Right renal pelvis (tissue), 4 donors: ENCODE data around the gene DAO. TPM values are rescaled to one million over a fixed set of nuclear protein-coding genes. Genes with fewer than 3 reads are reported as not detected.

Source experiments
- DNase-seq, 4 donors: peaks; one replicate each; pipeline ENCODE4 v3.0.0-alpha.2; 2013; ENCODE audit warnings: low read depth in 4 of 4, low spot score in 3 of 4, missing footprints in 1 of 4
- polyA plus RNA-seq, 4 donors: library from polyadenylated mRNA; unstranded; fragments of 120-200 nt; gene quantifications; one replicate each; pipeline ENCODE4 v1.2.1, GENCODE V29; 2013; ENCODE audit not compliant: insufficient read length in 4 of 4

DAO gene
- polyA plus RNA-seq, 4 donors, result 0.78 to 2.2 (median 1.1) TPM

GRCh38 chr12:108915632-108916133 lies 35.8 kb downstream of the DAO start:
- DNase-seq, result no peak

- no peak for DNase-seq
These were observed 36.4 kb downstream of the DAO start for GRCh38 chr12:108916336-108916735.

GRCh38 chr12:108918206-108918605 lies 38.3 kb downstream of the DAO start:
- DNase-seq, result no peak

GRCh38 chr12:108918960-108919642 lies 39.2 kb downstream of the DAO start:
- DNase-seq, result no peak

- DNase-seq, result no peak
These were observed 42.1 kb downstream of the DAO start for GRCh38 chr12:108921946-108922345.

GRCh38 chr12:108922918-108923317 lies 43.0 kb downstream of the DAO start:
- no peak for DNase-seq

GRCh38 chr12:108928695-108929094 lies 48.8 kb downstream of the DAO start:
- no peak for DNase-seq

- no peak for DNase-seq
These were observed 50.3 kb downstream of the DAO start for GRCh38 chr12:108930155-108930554.

GRCh38 chr12:108930756-108931155 lies 50.9 kb downstream of the DAO start:
- no peak for DNase-seq

- no peak for DNase-seq
These were observed 54.1 kb downstream of the DAO start for GRCh38 chr12:108933949-108934348.

- DNase-seq, result no peak
These were observed 55.4 kb downstream of the DAO start for GRCh38 chr12:108935159-108935763.

GRCh38 chr12:108938247-108938924 lies 58.5 kb downstream of the DAO start:
- no peak for DNase-seq

GRCh38 chr12:108939594-108939993 lies 59.7 kb downstream of the DAO start:
- no peak for DNase-seq

GRCh38 chr12:108940138-108940537 lies 60.2 kb downstream of the DAO start:
- DNase-seq, result no peak

GRCh38 chr12:108947097-108947496 lies 67.2 kb downstream of the DAO start:
- no peak for DNase-seq

GRCh38 chr12:108948367-108948766 lies 68.5 kb downstream of the DAO start:
- no peak for DNase-seq

- DNase-seq, result no peak
These were observed 70.1 kb downstream of the DAO start for GRCh38 chr12:108949976-108950375.

Other genes starting within 250 kb of the DAO start
- 1 to 10 TPM; 1.8 to 2.6 (median 2.2) TPM for gene SELPLG, start 246.2 kb upstream of the DAO start, polyA plus RNA-seq
- gene CORO1C, start 148.6 kb upstream of the DAO start, polyA plus RNA-seq, result 10 to 100 TPM; 56.9 to 66.4 (median 59.4) TPM
- gene SSH1, start 22.5 kb upstream of the DAO start, polyA plus RNA-seq, result 10 to 100 TPM; 19.1 to 22.8 (median 22.2) TPM
- gene SVOP, start 141.0 kb downstream of the DAO start, polyA plus RNA-seq, result under 1 TPM in 3 of 4 donors, not detected in 1; 0.04 to 0.25 (median 0.18) TPM
- 10 to 100 TPM; 21.5 to 28.5 (median 25.4) TPM for gene USP30, start 172.5 kb downstream of the DAO start, polyA plus RNA-seq
- 10 to 100 TPM; 23.9 to 32.8 (median 30.1) TPM for gene ALKBH2, start 213.4 kb downstream of the DAO start, polyA plus RNA-seq
- 10 to 100 TPM; 67.3 to 70.1 (median 67.5) TPM for gene UNG, start 217.5 kb downstream of the DAO start, polyA plus RNA-seq
- 10 to 100 TPM; 14.8 to 18.0 (median 16.8) TPM for gene ACACB, start 236.5 kb downstream of the DAO start, polyA plus RNA-seq